GM19452 (cell line): ENCODE data around the gene CTTN.

Source experiments
- ATAC-seq: cut with Tn5 transposase; IDR thresholded peaks from one replicate; pipeline ENCODE4 v1.9.1; 2021; ENCODE audit not compliant: unreplicated experiment

Gene CTTN

DNA sequence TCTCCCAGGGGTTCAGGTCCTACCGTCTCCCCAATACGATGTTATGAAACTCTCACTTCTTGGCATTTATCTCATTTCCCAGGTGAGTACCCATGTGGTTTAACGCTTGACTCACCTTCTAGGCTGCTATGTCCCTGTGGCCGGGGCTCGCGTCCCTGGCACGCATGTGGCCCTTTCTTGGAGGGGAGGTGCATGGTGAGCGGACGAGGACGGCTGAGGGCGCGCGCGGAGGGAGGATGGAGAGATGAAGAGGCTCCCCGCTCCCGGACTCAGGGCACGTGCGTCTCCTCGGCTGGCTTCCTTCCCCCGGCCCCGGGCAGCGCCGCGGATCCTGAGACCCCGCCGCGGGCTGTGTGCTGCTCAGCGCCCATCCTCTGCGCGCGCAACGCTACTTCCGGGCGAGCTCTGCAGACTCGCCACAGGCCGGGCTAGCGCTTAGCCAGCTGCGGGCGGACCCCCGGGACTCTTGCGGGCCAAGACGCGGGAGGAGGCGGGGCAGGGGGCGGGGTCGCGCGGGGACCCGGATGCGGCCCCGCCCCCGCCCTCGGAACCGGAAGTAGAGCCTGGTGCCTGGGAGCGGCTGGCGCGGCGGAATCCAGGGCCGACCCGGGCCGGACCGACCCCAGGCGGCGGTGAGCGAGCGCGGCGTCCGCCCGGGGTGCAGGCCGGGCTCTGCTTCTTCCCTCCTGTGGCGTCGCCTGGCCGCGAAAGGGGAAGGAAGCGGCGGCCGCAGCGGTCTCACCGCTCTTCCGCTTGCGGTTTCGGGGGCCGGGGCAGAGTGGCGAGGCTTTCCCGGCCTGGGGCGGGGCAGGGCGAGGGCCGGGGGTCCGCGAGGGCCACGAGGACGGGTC, at the start of gene CTTN:
TSS of gene CTTN (plus strand) at position 547 of the 851 bp plus-strand sequence. CDS start 8,769 bp downstream, outside the sequence.
- ATAC-seq = peak; percentile 58

GRCh38 chr11:70348608-70349007, 49.7 kb upstream of the CTTN start:
- no peak for ATAC-seq

DNA sequence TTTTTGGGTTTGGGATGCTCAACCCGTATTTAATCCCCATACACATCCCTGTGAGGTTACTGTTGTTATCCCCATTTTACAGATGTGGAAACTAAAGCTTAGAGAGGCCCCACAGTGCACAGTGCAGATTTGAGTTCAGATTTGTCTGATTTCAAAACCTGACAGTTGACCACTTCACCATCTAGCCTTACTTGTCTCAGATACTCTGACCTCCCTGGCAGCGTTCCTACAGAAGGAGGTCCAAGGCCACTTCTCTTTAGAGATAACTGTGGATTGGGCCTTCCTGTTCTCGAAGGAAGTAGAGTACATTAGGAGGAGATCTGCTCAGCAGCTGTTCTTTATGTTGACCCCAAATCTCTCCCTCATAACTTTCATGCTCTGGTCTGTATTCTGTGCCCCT, 46.7 kb upstream of the CTTN start:
- ATAC-seq = no peak

- ATAC-seq = no peak
Observed at GRCh38 chr11:70352100-70352499, 46.2 kb upstream of the CTTN start.

GRCh38 chr11:70352601-70353000, 45.7 kb upstream of the CTTN start:
- ATAC-seq = no peak

GRCh38 chr11:70353329-70353728, 45.0 kb upstream of the CTTN start:
- no peak for ATAC-seq

DNA sequence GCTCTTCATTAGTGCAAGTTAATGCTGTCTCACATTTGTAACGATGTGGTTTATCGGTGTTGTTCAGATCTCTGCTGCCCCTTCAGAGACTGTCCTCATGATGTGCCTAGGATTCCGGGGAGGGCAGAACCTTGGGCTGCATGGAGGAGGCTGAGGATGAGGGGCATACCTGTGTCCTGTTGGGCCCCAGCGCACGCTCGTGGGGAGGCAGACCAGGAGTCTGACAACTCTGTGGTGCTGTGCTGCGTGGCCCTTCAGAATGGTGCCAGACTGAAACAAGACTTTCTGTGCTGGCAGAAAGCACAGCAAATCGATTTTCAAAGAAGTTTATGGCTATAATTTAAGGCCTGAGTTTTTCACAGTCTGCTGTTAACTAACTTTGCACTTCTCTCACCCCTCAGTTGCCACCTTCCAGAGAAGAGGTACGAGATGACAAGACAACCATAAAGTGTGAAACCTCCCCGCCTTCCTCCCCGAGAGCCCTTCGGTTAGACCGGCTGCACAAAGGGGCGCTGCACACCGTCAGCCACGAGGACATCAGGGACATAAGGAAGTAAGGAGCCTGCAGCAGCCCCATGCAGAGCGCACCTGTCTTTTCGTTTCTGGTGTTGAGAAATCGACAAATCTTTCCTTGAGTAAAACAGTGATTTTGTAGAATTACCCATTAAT, 44.3 kb upstream of the CTTN start:
- no peak for ATAC-seq

DNA sequence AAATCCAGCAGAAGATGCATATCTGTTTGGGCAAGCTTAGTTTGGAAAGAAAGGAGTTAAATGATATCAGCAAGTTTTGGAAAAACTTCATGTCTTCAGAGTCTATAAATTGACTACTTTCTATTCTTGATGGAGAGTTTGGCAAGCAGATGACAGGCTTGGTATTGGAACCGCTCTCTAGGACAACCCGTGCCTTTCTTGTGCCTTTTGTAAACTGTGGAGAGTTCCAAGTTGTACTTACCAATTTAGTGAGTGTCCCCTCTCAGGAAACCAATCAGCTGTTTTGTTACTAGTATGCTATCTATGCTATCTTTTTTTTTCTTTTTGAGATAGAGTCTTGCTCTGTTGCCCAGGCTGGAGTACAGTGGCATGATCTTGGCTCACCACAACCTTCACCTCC, 43.7 kb upstream of the CTTN start:
- no peak for ATAC-seq

DNA sequence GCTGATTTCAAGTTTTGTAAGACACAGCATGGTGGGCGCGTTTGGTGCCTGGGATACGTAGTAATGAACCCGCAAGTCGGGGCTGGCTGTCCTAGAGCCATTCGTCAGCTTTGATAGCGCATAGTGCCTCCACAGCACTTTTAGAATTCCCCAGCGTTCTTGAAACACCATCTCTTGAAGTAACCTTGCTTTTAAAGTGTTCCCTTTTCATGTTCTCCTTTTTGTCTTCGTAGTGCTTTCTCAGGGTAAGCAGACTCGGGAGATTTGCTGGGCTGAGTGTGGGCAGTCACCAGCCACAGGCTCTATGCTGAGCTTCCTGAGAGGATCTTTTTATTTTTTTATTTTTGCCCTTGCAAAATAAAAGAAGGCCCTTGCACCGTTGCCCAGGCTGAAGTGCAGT, 39.6 kb upstream of the CTTN start:
- ATAC-seq = no peak

DNA sequence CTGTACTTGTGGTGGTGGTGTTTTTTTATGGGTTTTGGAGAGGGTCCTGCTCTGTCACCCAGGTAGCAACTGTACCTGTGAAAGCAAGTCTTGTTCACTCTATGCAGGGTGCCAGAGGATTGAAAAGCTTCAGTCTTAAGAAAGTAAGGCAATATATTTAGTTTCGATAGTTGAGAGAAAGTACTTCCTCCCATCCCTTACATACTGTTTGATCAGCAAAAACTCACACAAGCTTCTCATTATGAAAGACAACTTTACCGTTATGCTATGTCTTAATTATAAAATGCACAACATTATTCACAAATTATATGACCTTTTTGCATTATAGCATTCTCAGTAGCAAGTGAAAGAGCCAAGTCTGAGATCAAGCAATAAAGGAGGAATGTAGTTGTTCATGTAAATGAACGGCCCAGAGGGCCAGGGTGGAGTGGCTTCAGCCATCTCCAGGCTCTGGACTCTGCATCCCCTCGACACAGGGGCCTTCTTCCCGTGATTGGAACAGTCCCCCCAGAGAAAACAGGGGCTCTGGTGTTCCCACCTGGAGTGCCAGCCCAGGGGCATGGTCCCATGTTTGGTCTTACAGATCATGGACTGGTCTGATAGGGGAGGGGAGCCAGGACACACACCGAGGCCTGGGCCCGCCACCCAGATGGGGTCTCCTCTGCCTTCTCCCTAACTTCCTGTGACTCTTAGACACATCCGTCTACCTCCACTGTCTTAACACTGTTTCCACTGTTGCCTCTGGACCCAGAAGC, 38.7 kb upstream of the CTTN start:
- no peak for ATAC-seq

GRCh38 chr11:70360211-70360610, 38.1 kb upstream of the CTTN start:
- no peak for ATAC-seq

DNA sequence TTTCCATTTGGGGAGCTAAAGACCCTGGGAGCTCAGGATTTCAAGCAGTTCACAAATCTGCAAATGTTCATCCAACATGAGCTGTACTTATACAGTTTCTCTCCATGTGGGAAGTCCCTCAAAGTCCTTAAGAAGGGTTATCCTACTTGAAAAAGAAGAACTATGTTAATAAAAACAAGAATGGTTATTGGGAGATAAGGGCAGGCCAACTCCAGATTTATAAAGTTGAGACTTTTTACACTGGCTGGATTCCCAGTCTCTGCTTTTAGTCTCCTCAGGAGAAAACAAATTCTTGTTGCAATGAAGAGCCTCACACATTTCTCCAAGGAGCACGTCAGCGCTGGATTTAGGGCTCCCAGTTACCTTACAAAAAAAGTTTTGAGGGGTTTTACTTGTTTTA, 34.2 kb upstream of the CTTN start:
- no peak for ATAC-seq

DNA sequence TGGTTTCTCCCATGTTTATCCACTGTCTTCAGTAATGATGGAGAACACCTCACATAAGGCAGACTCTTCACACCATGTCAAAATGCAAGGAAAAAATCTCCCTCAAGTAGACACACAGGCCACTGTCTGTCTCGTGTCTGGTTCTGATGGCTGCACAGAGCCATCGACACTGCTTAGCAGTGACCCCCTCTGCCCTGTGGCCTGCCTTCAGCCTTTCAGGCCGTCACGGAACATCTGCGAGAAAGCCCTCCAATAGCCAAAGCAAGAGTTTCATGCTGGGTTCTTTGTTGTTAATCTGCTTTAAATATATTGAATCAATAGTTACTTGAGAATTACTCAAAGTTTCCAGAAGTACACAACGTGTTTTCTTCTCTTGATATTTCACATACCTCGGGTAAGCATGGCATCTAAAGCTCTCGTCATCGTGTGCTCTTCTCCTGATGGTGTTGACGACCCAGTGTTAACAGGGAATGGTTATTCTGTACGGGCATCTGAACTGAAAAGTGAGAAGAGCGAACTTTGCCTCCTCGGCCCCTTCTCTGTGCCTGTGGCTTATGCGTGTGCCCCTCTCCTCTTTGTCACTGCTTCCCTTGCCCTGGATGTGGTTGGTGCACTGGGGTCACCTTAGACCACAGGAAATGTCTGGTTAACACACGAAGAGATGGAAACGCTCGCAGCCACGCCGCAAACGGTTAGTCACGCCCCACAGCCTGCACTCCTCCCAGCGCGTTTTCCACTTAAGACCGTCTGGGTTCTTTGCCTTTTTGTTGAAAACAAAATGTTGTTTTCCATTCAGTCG, 33.4 kb upstream of the CTTN start:
- no peak for ATAC-seq

DNA sequence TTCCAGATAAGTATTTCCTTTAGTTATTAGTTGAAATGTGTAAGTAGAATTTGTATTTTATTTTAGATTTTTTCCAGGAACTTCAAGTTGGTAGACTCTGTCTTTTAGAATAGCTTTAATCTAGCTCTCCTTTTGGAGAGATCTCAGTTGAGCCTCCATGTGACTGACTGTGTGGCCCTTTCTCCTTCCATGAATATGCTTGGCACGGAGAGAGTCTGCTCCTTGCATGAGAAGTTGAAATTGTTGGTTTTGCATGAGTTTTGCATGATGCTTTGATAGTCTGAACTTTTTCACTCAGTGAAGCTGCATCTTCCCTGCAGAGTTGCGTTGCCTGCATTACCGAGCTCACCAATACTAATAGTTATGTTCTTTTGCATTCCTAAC, 32.8 kb upstream of the CTTN start:
- no peak for ATAC-seq

GRCh38 chr11:70367071-70367470, 31.3 kb upstream of the CTTN start:
- no peak for ATAC-seq

- no peak for ATAC-seq
Observed at GRCh38 chr11:70368961-70369360, 29.4 kb upstream of the CTTN start.

DNA sequence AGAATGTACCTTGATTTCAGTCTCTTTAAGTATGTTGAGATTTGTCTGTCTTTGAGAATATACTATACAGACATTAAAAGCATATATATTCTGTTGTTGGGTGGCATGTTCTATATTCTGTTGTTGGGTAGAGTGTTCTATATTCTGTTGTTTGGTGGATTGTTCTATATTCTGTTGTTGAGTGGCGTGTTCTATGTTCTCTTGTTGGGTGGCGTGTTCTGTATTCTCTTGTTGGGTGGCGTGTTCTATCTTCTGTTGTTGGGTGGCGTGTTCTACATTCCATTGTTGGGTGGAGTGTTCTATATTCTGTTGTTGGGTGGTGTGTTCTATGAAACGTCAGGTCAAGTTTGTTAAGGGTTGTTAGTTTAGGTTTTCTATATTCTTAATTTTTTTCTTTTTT, 27.1 kb upstream of the CTTN start:
- ATAC-seq = no peak

DNA sequence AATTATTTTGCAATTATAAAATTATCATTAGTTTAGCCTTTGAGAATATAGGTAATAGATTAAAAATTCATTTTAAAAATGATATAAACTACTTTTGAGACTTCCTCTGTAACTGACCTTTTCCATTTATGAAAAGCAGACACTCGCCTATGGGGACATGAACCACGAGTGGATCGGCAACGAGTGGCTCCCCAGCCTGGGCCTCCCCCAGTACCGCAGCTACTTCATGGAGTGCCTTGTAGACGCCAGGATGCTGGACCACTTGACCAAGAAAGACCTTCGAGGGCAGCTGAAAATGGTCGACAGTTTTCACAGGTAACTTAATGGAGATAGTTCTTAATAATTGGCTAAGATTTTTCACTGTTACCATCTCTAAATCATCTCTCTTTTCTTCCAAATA, 26.3 kb upstream of the CTTN start:
- no peak for ATAC-seq

- ATAC-seq = no peak
Observed at GRCh38 chr11:70376621-70377020, 21.7 kb upstream of the CTTN start.

GRCh38 chr11:70377645-70378044, 20.7 kb upstream of the CTTN start:
- ATAC-seq = no peak

DNA sequence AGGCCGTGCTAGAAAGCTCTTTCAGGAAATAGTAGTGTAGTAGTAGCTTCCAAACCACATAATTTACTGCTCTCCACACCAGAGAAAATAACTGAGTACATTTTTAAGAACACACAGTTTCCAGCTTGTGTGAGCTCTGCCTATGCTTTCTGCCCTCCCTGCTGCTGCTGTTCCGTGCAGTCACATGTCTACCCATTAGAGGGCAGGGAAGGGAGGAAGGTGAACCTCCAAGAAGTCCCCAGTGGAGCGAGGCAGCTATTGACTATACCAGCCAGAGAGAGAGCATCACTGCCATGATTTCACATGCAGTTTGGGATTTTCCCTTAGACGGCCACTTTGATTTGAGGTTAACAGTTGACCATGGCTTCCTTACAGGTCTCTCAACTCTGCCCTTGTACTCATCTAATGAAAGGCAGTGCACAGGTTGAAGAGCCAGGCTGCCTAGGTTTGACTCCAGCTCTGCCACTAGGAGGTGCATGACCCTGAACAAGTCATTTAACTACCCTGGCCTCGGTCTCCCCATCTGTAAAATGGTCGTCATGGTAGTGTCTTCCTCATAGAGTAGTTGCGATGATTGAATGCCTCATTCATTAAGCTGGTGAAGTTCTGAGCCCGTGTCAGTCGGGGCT, 19.7 kb upstream of the CTTN start:
- no peak for ATAC-seq
